Neural cell (in vitro differentiated cells): Measurements from ENCODE around the gene CHST6.

Source experiments
- CTCF ChIP-seq: fragments of 450-650 bp; IDR thresholded peaks from 2 replicates; pipeline ENCODE4 v1.5.1; 2014; ENCODE audit warnings: antibody characterized with exemption, mild to moderate bottlenecking, moderate library complexity; ENCODE audit not compliant: poor library complexity, severe bottlenecking
- EP300 ChIP-seq: fragments of 450-650 bp; conservative IDR thresholded peaks from 2 replicates; pipeline ENCODE4 v1.6.1; 2014; ENCODE audit warnings: antibody characterized with exemption, mild to moderate bottlenecking, moderate library complexity; ENCODE audit not compliant: poor library complexity, severe bottlenecking
- EZH2 ChIP-seq: fragments of 200-600, 300-800 bp; shearing (Covaris generic), sonication (generic); IDR thresholded peaks from 2 replicates; pipeline ENCODE4 v1.6.1; 2014; ENCODE audit warnings: antibody characterized with exemption, low read length, borderline replicate concordance, mild to moderate bottlenecking; ENCODE audit not compliant: insufficient read depth, poor library complexity, severe bottlenecking
- MXI1 ChIP-seq: fragments of 450-650 bp; conservative IDR thresholded peaks from 2 replicates; pipeline ENCODE4 v1.6.1; 2014; ENCODE audit warnings: antibody characterized with exemption, mild to moderate bottlenecking; ENCODE audit not compliant: poor library complexity, severe bottlenecking
- POLR2AphosphoS5 ChIP-seq: IDR thresholded peaks from 2 replicates; pipeline ENCODE4 v1.6.1; 2012
- RAD21 ChIP-seq: fragments of 450-650 bp; conservative IDR thresholded peaks from 2 replicates; pipeline ENCODE4 v1.6.1; 2014; ENCODE audit warnings: antibody characterized with exemption, mild to moderate bottlenecking, moderate library complexity
- REST ChIP-seq: IDR thresholded peaks from 2 replicates; pipeline ENCODE4 v1.6.1; 2012; ENCODE audit warnings: borderline replicate concordance
- SMC3 ChIP-seq: fragments of 450-650 bp; conservative IDR thresholded peaks from 2 replicates; pipeline ENCODE4 v1.6.1; 2014; ENCODE audit warnings: antibody characterized with exemption, mild to moderate bottlenecking, moderate library complexity; ENCODE audit not compliant: poor library complexity

GRCh38 chr16:75423723-75424104, 71.5 kb downstream of the CHST6 start:
- TF ChIP-seq CTCF (no peak), SMC3 (no peak), EP300 (no peak), REST (no peak), POLR2AphosphoS5 (no peak), MXI1 (no peak), EZH2 (no peak), RAD21 (no peak)
